B cell (primary cell): ENCODE measurements around the gene FAM107B.

Source experiments
- EZH2 ChIP-seq: IDR thresholded peaks from 2 replicates; pipeline ENCODE4 v1.6.1; 2012; ENCODE audit warnings: borderline replicate concordance, low read depth, mild to moderate bottlenecking, moderate library complexity, low read length; ENCODE audit not compliant: insufficient read depth, poor library complexity, severe bottlenecking
- TF ChIP-seq, protein P1 (sequence below): fragments of 200-600 bp; IDR thresholded peaks from one replicate; pipeline ENCODE4 v1.8.0; 2022; ENCODE audit warnings: antibody characterized with exemption, mild to moderate bottlenecking

DNA sequence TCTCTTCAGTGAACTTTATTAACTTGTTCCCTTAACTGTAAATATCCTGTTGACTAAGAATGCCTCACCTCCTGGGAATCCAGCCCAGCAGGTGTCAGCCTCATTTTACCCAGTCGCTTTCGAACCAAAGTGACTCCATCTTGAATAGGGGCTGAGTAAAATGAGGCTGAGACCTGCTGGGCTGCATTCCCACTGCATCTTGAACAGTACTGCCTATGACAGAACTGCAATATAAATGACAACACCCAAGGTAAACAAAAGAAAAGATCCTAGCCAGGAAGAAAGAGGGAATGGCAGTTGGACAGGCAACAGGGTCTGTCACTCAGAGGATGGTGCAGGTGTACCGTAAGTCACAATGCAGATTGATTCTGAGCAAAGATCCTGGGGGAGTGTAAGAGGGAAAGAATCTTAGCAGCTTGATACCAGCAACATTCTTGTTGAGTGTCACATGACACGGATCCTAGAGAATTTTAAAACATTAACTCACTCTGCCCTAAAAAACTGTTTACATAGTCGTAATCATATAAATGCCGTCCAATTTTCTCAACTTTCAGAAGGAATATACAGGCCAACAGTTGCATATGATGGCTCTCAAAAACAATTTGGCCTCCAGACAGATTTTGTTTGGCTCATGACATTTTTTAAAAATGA is 4.4 kb upstream of the FAM107B start:
- TF ChIP-seq, protein P1, sequence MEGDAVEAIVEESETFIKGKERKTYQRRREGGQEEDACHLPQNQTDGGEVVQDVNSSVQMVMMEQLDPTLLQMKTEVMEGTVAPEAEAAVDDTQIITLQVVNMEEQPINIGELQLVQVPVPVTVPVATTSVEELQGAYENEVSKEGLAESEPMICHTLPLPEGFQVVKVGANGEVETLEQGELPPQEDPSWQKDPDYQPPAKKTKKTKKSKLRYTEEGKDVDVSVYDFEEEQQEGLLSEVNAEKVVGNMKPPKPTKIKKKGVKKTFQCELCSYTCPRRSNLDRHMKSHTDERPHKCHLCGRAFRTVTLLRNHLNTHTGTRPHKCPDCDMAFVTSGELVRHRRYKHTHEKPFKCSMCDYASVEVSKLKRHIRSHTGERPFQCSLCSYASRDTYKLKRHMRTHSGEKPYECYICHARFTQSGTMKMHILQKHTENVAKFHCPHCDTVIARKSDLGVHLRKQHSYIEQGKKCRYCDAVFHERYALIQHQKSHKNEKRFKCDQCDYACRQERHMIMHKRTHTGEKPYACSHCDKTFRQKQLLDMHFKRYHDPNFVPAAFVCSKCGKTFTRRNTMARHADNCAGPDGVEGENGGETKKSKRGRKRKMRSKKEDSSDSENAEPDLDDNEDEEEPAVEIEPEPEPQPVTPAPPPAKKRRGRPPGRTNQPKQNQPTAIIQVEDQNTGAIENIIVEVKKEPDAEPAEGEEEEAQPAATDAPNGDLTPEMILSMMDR = no peak
- no peak for TF ChIP-seq EZH2
